ENCODE data around the gene ROBO1.
A peak's percentile ranks its signal among the peaks of the same experiment; 100 is the strongest.

The ROBO1 gene

DNA sequence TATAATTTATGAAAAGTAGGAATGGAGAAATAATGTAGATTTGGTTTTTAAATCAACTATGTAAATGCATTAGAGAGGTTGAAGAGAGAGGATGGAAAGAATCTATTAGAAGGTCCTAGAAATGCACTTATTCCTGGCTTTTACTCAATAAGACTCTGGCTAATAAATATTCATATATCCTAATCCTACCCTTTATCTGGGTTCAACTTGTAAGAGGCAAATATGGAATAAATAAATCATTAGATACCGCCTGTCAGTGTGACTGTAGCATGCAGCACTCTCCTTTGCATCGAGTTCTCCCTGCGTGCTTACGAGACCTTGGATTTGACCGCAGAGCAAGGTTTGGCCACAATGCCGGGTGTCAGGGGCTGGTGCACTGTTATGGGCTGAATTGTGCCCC, 1156.5 kb downstream of the ROBO1 start:
- in situ Hi-C loops (cut with HindIII; ENCODE audit: low sequenced_read_pairs) = no loop called here
- TF ChIP-seq, protein P1, sequence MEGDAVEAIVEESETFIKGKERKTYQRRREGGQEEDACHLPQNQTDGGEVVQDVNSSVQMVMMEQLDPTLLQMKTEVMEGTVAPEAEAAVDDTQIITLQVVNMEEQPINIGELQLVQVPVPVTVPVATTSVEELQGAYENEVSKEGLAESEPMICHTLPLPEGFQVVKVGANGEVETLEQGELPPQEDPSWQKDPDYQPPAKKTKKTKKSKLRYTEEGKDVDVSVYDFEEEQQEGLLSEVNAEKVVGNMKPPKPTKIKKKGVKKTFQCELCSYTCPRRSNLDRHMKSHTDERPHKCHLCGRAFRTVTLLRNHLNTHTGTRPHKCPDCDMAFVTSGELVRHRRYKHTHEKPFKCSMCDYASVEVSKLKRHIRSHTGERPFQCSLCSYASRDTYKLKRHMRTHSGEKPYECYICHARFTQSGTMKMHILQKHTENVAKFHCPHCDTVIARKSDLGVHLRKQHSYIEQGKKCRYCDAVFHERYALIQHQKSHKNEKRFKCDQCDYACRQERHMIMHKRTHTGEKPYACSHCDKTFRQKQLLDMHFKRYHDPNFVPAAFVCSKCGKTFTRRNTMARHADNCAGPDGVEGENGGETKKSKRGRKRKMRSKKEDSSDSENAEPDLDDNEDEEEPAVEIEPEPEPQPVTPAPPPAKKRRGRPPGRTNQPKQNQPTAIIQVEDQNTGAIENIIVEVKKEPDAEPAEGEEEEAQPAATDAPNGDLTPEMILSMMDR (IDR thresholded peaks at IDR 0.05; ENCODE audit: low read depth, low read length) = no peak
- H3K4me3 ChIP-seq (ENCODE audit: low read depth, low read length) = no peak overlapping the region
- no peak for DNase-seq (ENCODE audit: low read depth, low spot score)

DNA sequence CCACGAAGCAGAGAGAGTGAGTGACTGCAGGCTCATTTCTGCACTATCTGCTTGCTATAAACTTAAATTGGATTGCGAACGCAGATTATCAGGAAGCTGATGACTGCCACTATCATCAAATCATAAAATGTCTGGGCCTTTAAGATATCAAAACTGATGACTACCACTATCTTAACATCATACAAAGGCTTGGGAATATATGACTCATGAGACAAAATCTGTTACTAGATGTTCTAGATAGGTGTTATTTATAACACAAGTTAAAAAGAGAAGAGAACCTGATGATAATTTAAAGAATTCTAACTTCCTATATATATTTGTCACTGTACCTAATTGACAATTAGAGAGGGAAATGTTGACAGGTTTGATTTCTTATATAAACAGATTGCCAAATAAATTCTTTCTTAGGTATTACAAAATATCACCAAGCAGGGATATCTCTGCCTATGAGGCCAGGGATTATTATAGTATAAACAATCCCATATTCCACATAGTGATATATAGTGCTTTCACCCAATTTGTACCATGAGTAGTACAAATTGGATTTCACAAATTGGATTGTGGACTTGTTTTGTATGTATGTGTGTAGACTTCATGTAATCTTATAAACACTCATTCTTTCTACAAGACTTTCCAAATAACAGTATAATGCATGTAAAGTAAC, 1157.2 kb downstream of the ROBO1 start:
- DNase-seq (ENCODE audit: low read depth, low spot score) = no peak
- no peak overlapping the region for H3K4me3 ChIP-seq (ENCODE audit: low read depth, low read length)
- in situ Hi-C loops (cut with HindIII; ENCODE audit: low sequenced_read_pairs) = no loop called here
- TF ChIP-seq, protein P1 (IDR thresholded peaks at IDR 0.05; ENCODE audit: low read depth, low read length) = no peak

DNA sequence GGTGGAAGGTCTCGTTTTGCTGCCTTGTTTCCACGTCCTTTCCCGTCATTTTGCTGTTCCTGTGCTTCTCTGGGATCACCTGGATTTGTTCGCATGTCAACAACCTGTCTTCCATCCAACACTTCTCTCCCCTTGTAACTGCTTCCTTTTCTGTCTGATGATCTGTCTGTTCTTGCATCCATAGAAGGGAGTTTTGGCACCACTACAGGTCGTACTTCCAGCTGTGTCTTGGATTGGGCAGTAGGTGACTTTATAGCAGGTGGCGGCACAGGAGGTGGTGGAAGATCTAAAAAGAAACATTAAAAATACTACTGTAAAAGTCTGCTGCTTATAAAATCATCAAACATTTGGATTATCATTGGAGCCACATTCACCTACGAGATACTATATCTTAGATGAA, 1161.0 kb downstream of the ROBO1 start:
- DNase-seq (ENCODE audit: low read depth, low spot score) = no peak
- TF ChIP-seq, protein P1 (IDR thresholded peaks at IDR 0.05; ENCODE audit: low read depth, low read length) = no peak
- in situ Hi-C loops (cut with HindIII; ENCODE audit: low sequenced_read_pairs) = no loop called here
- H3K4me3 ChIP-seq (ENCODE audit: low read depth, low read length) = no peak overlapping the region

GRCh38 chr3:78605178-78605577, 1162.6 kb downstream of the ROBO1 start:
- no peak for DNase-seq (ENCODE audit: low read depth, low spot score)
- no peak overlapping the region for H3K4me3 ChIP-seq (ENCODE audit: low read depth, low read length)
- TF ChIP-seq, protein P1 (IDR thresholded peaks at IDR 0.05; ENCODE audit: low read depth, low read length) = no peak
- in situ Hi-C loops (cut with HindIII; ENCODE audit: low sequenced_read_pairs) = no loop called here

- TF ChIP-seq, protein P1 (IDR thresholded peaks at IDR 0.05; ENCODE audit: low read depth, low read length) = no peak
- in situ Hi-C loops (cut with HindIII; ENCODE audit: low sequenced_read_pairs) = no loop called here
- no peak overlapping the region for H3K4me3 ChIP-seq (ENCODE audit: low read depth, low read length)
- peak; percentile 63 for DNase-seq (ENCODE audit: low read depth, low spot score)
Measured at GRCh38 chr3:78604341-78604740, 1163.5 kb downstream of the ROBO1 start.

GRCh38 chr3:78601249-78601648, 1166.5 kb downstream of the ROBO1 start:
- H3K4me3 ChIP-seq (ENCODE audit: low read depth, low read length) = no peak overlapping the region
- in situ Hi-C loops (cut with HindIII; ENCODE audit: low sequenced_read_pairs) = no loop called here
- DNase-seq (ENCODE audit: low read depth, low spot score) = no peak

More at GRCh38 chr3:78601249-78601648, 1166.5 kb downstream of the ROBO1 start:
- TF ChIP-seq, protein P1 (IDR thresholded peaks at IDR 0.05; ENCODE audit: low read depth, low read length) = no peak
